WTC11 (cell line): ENCODE results near the gene TPSAB1. TPM values are rescaled to one million over a fixed set of nuclear protein-coding genes. Genes with fewer than 3 reads are reported as not detected.

ENCODE experiments used
- ATAC-seq: fragments of 200-7000 bp; cut with Tn5 transposase; 2 replicates; pipeline ENCODE4 v1.10.0; 2021; ENCODE audit warnings: mild to moderate bottlenecking, moderate library complexity
- CTCF ChIA-PET: fragments of 300-600 bp; sonication (Branson Sonifier 250); formaldehyde crosslinking; loops from one replicate; lab custom pipeline; 2021; ENCODE audit warnings: antibody characterized with exemption; lab: Charles Lee
- POLR2A ChIA-PET: fragments of 350-600 bp; sonication (Branson Sonifier 250); formaldehyde crosslinking; loops from one replicate; lab custom pipeline; 2021; ENCODE audit warnings: antibody characterized with exemption; lab: Charles Lee
- DNase-seq: peaks from one replicate; pipeline ENCODE4 v3.0.0; 2021; ENCODE audit warnings: low spot score
- H3K27ac Mint-ChIP-seq: 2 replicates; pipeline ENCODE4 v1.8.0; 2021; ENCODE audit warnings: mixed read lengths
- H3K27me3 Mint-ChIP-seq: 2 replicates; pipeline ENCODE4 v1.8.0; 2021; ENCODE audit warnings: low read depth, mild to moderate bottlenecking, moderate library complexity, mixed read lengths
- H3K36me3 Mint-ChIP-seq: 2 replicates; pipeline ENCODE4 v1.8.0; 2021; ENCODE audit warnings: mixed read lengths
- H3K4me1 Mint-ChIP-seq: 2 replicates; pipeline ENCODE4 v1.8.0; 2022; ENCODE audit warnings: mixed read lengths
- H3K4me3 Mint-ChIP-seq: 2 replicates; pipeline ENCODE4 v1.8.0; 2021; ENCODE audit warnings: mild to moderate bottlenecking, moderate library complexity, mixed read lengths
- H3K9me3 Mint-ChIP-seq: 2 replicates; pipeline ENCODE4 v1.8.0; 2021; ENCODE audit warnings: mixed read lengths
- ATF3 ChIP-seq: sonication (generic); formaldehyde crosslinking; conservative IDR thresholded peaks from 2 replicates; pipeline ENCODE4 v1.8.1; 2022; ENCODE audit warnings: mild to moderate bottlenecking, missing genetic modification reagents
- E2F1 ChIP-seq: sonication (generic); formaldehyde crosslinking; IDR thresholded peaks from 2 replicates; pipeline ENCODE4 v1.8.0; 2022; ENCODE audit warnings: mild to moderate bottlenecking, missing genetic modification reagents
- ERG ChIP-seq: fragments of 250-450 bp; sonication (Bioruptor Pico); IDR thresholded peaks from 2 replicates; pipeline ENCODE4 v1.8.0; 2021; ENCODE audit warnings: mild to moderate bottlenecking
- FOXP4 ChIP-seq: sonication (generic); formaldehyde crosslinking; IDR thresholded peaks from 2 replicates; pipeline ENCODE4 v1.8.0; 2022; ENCODE audit warnings: mild to moderate bottlenecking, missing genetic modification reagents
- JUN ChIP-seq: sonication (generic); formaldehyde crosslinking; IDR thresholded peaks from 2 replicates; pipeline ENCODE4 v1.8.0; 2023; ENCODE audit warnings: mild to moderate bottlenecking, missing genetic modification reagents
- PRDM15 ChIP-seq: sonication (generic); formaldehyde crosslinking; IDR thresholded peaks from 2 replicates; pipeline ENCODE4 v1.8.0; 2022; ENCODE audit warnings: missing genetic modification reagents
- PRRX2 ChIP-seq: fragments of 250-450 bp; sonication (Bioruptor Pico); IDR thresholded peaks from 2 replicates; pipeline ENCODE4 v1.8.0; 2021; ENCODE audit warnings: mild to moderate bottlenecking
- RELA ChIP-seq: sonication (generic); formaldehyde crosslinking; IDR thresholded peaks from 2 replicates; pipeline ENCODE4 v1.8.1; 2022; ENCODE audit warnings: missing genetic modification reagents, mild to moderate bottlenecking, borderline replicate concordance
- SOX15 ChIP-seq: fragments of 250-450 bp; sonication (Bioruptor Pico); IDR thresholded peaks from 2 replicates; pipeline ENCODE4 v1.9.0; 2021; ENCODE audit warnings: mild to moderate bottlenecking
- TCF7 ChIP-seq: sonication (generic); formaldehyde crosslinking; IDR thresholded peaks from 2 replicates; pipeline ENCODE4 v1.8.0; 2022; ENCODE audit warnings: mild to moderate bottlenecking, low read depth, missing genetic modification reagents, moderate library complexity
- ZNF138 ChIP-seq: sonication (generic); formaldehyde crosslinking; conservative IDR thresholded peaks from 2 replicates; pipeline ENCODE4 v1.8.1; 2022; ENCODE audit warnings: mild to moderate bottlenecking, moderate library complexity, missing genetic modification reagents
- ZNF512 ChIP-seq: sonication (generic); formaldehyde crosslinking; IDR thresholded peaks from 2 replicates; pipeline ENCODE4 v1.8.1; 2022; ENCODE audit warnings: missing genetic modification reagents, borderline replicate concordance
- ZNF671 ChIP-seq: fragments of 250-450 bp; sonication (Bioruptor Pico); IDR thresholded peaks from 2 replicates; pipeline ENCODE4 v1.8.0; 2021; ENCODE audit warnings: mild to moderate bottlenecking
- total RNA-seq: library from RNA; stranded (reverse); gene quantifications from 3 replicates; pipeline ENCODE4 v1.2.3, GENCODE V29; 2021
- TF ChIP-seq, protein P1 (sequence below): sonication (generic); formaldehyde crosslinking; IDR thresholded peaks from 2 replicates; pipeline ENCODE4 v1.8.0; 2023; ENCODE audit warnings: missing genetic modification reagents, mild to moderate bottlenecking, borderline replicate concordance
- TF ChIP-seq, protein P2 (sequence below): fragments of 250-450 bp; sonication (Bioruptor Pico); IDR thresholded peaks from 2 replicates; pipeline ENCODE4 v1.9.0; 2021; ENCODE audit warnings: mild to moderate bottlenecking
- TF ChIP-seq, protein P3 (sequence below): sonication (generic); formaldehyde crosslinking; IDR thresholded peaks from 2 replicates; pipeline ENCODE4 v1.8.1; 2023; ENCODE audit warnings: mild to moderate bottlenecking, missing genetic modification reagents

Gene TPSAB1
- total RNA-seq, 1 experiment from 2014 or later, result not detected

- TF ChIP-seq, protein P1, sequence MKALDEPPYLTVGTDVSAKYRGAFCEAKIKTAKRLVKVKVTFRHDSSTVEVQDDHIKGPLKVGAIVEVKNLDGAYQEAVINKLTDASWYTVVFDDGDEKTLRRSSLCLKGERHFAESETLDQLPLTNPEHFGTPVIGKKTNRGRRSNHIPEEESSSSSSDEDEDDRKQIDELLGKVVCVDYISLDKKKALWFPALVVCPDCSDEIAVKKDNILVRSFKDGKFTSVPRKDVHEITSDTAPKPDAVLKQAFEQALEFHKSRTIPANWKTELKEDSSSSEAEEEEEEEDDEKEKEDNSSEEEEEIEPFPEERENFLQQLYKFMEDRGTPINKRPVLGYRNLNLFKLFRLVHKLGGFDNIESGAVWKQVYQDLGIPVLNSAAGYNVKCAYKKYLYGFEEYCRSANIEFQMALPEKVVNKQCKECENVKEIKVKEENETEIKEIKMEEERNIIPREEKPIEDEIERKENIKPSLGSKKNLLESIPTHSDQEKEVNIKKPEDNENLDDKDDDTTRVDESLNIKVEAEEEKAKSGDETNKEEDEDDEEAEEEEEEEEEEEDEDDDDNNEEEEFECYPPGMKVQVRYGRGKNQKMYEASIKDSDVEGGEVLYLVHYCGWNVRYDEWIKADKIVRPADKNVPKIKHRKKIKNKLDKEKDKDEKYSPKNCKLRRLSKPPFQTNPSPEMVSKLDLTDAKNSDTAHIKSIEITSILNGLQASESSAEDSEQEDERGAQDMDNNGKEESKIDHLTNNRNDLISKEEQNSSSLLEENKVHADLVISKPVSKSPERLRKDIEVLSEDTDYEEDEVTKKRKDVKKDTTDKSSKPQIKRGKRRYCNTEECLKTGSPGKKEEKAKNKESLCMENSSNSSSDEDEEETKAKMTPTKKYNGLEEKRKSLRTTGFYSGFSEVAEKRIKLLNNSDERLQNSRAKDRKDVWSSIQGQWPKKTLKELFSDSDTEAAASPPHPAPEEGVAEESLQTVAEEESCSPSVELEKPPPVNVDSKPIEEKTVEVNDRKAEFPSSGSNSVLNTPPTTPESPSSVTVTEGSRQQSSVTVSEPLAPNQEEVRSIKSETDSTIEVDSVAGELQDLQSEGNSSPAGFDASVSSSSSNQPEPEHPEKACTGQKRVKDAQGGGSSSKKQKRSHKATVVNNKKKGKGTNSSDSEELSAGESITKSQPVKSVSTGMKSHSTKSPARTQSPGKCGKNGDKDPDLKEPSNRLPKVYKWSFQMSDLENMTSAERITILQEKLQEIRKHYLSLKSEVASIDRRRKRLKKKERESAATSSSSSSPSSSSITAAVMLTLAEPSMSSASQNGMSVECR (CRISPR knock-in tag), result no peak
- no peak for TF ChIP-seq SOX15
- no peak for TF ChIP-seq ZNF671 (CRISPR knock-in tag)
- no peak for TF ChIP-seq ATF3 (CRISPR knock-in tag)
- no peak for TF ChIP-seq PRRX2
- no peak for TF ChIP-seq TCF7 (CRISPR knock-in tag)
- TF ChIP-seq RELA (CRISPR knock-in tag), result no peak
- no peak for TF ChIP-seq ZNF512
- TF ChIP-seq, protein P2, sequence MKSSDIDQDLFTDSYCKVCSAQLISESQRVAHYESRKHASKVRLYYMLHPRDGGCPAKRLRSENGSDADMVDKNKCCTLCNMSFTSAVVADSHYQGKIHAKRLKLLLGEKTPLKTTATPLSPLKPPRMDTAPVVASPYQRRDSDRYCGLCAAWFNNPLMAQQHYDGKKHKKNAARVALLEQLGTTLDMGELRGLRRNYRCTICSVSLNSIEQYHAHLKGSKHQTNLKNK, result no peak
- no peak for TF ChIP-seq JUN
- TF ChIP-seq ERG, result no peak
Observed at GRCh38 chr16:1287982-1288670, 47.6 kb downstream of the TPSAB1 start (continued).

- ChIA-PET CTCF (interaction anchor here (1.0 to 3.5 kb wide), 7 partner anchors 10 to 54 kb away, joined by 3 to 48 read pairs (median 3); no protein-coding TSS in a partner anchor), POLR2A (interaction anchor here (1.6 kb wide), 1 partner anchor 43 kb away, joined by 5 read pairs; no protein-coding TSS in a partner anchor)
- no peaks in the 10 kb centered on the region for H3K36me3 Mint-ChIP-seq
- H3K4me3 Mint-ChIP-seq, result peak overlapping the region; percentile 53
- H3K27me3 Mint-ChIP-seq, result peaks cover 61% of the 10 kb centered on the region
- ATAC-seq (peak; percentile 63), DNase-seq (peak; percentile 52)
- H3K9me3 Mint-ChIP-seq, result no peaks in the 10 kb centered on the region
- H3K4me1 Mint-ChIP-seq, result peaks cover 19% of the 10 kb centered on the region
- H3K27ac Mint-ChIP-seq, result no peak overlapping the region
- TF ChIP-seq FOXP4 (no peak), PRDM15 (CRISPR knock-in tag) (no peak), E2F1 (no peak), ZNF138 (CRISPR knock-in tag) (no peak)
- TF ChIP-seq, protein P3, sequence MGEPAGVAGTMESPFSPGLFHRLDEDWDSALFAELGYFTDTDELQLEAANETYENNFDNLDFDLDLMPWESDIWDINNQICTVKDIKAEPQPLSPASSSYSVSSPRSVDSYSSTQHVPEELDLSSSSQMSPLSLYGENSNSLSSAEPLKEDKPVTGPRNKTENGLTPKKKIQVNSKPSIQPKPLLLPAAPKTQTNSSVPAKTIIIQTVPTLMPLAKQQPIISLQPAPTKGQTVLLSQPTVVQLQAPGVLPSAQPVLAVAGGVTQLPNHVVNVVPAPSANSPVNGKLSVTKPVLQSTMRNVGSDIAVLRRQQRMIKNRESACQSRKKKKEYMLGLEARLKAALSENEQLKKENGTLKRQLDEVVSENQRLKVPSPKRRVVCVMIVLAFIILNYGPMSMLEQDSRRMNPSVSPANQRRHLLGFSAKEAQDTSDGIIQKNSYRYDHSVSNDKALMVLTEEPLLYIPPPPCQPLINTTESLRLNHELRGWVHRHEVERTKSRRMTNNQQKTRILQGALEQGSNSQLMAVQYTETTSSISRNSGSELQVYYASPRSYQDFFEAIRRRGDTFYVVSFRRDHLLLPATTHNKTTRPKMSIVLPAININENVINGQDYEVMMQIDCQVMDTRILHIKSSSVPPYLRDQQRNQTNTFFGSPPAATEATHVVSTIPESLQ (CRISPR knock-in tag), result no peak
Observed at GRCh38 chr16:1288813-1289476, 48.4 kb downstream of the TPSAB1 start.
